NCI-H187 treated with DMSO at 0.1 percent for 48 hours (cell line): Measurements from ENCODE around the gene PCDHA1.

ENCODE experiments used
- DNase-seq: peaks from one replicate; lab custom pipeline; 2025; lab: John Stamatoyannopoulos, UW

Gene PCDHA1

DNA sequence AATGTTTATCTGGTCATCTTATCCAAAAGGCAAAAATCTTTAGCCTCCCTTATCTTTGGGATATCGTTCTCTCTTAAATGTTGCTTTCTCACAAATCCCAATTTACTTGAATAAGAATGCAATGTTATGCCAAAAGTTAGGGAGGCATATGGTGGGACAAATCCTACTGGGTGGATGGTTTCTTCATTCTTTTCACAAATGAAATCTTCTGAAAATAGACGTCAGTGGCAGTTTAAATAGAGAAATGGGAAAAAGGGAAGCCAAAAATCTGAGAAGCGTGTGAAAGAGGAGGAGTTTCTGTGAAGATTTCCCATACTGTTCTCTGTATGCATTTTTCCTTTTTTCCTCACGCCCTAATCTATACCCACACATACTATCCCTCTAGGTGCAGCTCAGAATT is 137.7 kb downstream of the PCDHA1 start:
- DNase-seq: no peak

DNA sequence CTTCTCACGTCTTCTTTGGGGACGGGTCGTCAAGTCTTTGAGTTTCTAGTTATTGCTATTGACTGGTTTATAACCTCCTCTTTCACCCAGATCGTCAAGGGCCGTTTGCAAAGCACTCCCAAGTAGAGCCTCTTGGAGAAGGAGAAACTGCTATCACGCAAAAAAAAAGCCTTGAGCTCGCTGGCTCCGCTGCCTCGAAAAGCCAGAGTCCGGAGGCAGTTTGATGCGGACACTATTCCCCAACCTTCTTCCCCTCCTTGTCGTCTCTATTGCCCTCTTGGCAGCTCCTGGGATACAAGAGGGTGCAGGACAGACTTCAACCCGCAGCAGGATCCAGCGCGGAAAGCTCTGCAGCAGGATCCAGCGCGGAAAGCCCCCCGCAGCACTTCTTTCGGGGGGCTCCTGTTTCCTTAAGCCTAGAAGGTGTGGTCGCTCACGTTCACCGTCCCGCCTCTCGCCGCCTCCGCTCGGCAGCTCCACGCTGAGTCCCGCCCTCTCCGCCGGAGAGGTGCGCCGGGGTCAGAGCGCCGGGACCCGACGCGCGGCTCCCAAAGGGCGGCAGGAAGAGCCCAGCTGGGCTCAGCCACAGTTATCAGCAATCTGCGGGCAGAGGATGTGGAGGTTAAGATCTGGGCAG is 140.0 kb downstream of the PCDHA1 start, which contains the start of gene PCDHAC1:
TSS of gene PCDHAC1 (plus strand) at position 494 of the 637 bp plus-strand sequence. CDS start 594 bp downstream, outside the sequence.
- DNase-seq: no peak

GRCh38 chr5:140926443-140927227 is 140.7 kb downstream of the PCDHA1 start:
- peak; percentile 5 for DNase-seq

GRCh38 chr5:140927228-140927573 is 141.3 kb downstream of the PCDHA1 start:
- DNase-seq: no peak

DNA sequence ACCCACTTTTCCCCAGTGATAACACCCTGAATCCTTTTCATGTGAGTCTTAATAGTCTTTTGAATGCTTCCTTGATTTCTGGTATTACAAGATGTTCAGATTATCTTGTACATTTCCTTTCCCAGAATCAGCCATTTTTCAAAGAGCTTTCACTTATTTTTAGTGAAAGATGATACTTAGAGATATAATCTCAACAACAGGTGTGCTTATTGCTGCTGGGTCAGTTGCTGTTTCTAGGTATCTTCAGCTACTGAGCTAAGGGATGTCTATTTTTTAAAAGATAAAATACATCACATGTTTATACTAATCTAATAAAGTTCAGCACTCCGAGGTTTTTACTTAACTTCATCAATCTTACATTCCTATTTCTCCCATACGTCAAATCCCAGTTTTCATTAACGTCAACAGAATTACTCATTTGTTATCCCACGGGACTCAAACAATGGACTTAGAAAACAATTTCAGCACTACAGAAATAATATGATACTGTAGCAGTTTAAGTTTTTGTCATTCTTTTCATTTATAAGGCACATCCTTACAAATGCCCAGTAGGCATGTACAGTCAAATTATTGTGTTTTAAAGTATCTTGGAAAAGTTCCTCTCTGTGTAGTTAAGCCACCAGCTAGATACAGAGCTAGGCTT is 149.1 kb downstream of the PCDHA1 start:
- no peak for DNase-seq

- DNase-seq: no peak
Observed at GRCh38 chr5:140946578-140946977, 160.6 kb downstream of the PCDHA1 start.

DNA sequence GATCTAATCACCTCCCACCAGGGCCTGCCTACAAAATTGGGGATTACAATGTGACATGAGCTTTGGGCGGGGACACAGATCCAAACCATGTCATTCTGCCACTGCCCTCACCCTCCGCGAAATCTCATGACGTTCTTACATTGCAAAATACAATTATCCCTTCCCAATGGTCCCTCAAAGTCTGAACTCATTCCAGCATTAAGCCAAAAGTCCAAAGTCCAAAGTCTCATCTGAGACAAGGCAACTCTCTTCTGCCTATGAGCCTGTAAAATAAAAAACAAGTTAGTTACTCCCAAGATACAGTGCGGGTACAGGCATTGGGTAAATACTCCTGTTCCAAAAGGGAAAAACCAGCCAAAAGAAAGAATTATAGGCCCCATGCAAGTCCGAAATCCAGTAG is 165.7 kb downstream of the PCDHA1 start:
- no peak for DNase-seq

GRCh38 chr5:140953234-140953633 is 167.3 kb downstream of the PCDHA1 start:
- no peak for DNase-seq

GRCh38 chr5:140962190-140962589 is 176.2 kb downstream of the PCDHA1 start:
- DNase-seq: no peak

DNA sequence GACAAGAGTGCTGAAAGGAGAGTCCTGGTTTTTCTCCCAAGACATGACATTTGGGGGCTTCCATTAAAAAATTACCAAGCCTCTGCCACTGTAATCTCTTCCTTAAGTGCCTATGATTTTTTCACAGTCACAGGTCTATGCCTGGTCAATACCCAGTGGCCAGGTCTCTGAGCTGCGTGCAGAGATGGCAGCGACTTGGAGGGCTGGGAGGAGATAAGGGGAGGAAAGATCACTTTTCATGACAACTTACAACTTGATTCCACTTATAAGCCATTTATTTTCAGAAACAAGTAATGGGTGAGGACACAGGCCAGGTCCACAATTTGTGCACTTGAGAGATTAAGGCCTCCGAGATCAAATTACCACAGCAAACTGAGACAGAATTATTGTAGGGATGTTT is 178.4 kb downstream of the PCDHA1 start:
- no peak for DNase-seq

DNA sequence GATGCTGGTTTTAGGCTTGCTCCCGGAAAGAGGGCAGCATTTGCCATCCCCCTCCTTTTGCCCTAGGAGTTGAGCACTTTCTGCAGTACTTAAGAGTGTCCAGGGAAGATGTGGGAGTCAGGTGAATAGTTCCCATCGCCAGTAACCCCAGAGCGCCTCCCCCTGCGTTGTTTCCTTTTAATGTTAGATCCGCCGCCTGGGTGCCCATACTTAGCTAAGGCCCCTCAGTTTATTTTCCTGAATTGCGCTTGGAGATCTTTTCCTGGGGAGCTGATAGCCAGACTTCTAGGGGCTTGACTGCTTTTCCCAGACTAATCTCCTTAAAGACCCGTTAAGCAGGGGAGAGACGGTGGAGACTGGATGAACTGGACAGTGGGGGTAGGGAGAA is 180.0 kb downstream of the PCDHA1 start:
- no peak for DNase-seq

- DNase-seq: no peak
Observed at GRCh38 chr5:140966293-140967225, 180.6 kb downstream of the PCDHA1 start, which contains the start of gene PCDHAC2. PCDHAC2 (plus strand) TSS chr5:140966476; CDS start chr5:140966767, 291 bp downstream.

DNA sequence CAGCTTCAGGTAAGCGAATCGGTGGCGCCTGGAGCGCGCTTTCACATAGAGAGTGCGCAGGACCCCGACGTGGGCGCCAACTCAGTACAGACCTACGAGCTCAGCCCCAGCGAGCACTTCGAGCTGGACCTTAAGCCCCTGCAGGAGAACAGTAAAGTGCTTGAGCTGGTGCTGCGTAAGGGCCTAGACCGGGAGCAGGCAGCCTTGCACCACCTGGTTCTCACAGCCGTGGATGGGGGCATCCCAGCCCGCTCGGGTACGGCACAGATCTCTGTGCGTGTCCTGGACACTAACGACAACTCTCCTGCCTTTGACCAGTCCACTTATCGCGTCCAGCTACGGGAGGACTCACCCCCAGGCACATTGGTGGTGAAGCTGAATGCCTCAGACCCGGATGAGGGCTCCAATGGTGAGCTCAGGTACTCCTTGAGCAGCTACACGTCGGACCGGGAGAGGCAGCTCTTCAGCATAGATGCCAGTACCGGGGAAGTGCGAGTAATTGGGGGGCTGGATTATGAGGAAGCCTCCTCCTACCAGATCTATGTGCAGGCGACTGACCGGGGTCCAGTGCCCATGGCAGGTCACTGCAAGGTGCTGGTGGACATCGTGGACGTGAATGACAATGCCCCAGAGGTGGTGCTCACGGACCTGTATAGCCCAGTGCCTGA is 181.4 kb downstream of the PCDHA1 start:
- no peak for DNase-seq

DNA sequence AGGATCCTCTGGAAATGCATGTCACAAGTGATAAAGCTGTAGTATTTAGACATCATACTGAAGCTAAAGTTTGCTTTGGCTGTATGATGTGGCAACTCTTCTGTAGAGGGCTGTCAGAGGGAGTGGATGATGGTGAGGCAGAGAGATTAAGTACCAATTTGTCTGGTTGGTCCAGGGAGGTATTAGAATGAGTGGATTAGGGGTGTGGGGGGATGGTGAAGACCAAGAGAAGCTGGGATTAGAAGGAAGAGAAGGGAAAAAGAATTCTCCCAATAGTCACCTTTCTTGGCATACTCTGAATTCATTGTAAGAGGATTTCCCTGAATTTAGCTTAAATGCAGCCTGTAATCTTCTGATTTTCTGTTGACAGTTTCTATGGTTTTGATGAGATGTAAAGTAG is 183.9 kb downstream of the PCDHA1 start:
- no peak for DNase-seq

DNA sequence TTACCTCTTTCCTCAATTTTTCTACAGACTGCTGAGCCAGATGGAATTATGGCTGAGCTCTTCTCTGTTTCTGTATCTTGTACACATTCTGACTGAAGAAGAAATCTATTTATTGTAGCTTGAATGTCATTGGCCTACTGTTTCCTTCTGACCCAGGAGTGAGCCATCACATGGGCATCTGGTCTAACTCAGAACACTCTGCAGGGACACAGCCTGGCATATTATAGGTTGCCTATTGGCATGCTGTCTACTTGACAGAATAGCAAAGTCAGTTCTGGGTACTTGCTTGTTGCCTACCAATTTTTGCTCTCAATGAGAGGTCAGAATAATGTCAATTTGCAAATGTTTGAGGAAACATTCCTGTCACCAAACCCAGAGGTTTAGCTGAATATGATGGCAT is 187.6 kb downstream of the PCDHA1 start:
- no peak for DNase-seq

DNA sequence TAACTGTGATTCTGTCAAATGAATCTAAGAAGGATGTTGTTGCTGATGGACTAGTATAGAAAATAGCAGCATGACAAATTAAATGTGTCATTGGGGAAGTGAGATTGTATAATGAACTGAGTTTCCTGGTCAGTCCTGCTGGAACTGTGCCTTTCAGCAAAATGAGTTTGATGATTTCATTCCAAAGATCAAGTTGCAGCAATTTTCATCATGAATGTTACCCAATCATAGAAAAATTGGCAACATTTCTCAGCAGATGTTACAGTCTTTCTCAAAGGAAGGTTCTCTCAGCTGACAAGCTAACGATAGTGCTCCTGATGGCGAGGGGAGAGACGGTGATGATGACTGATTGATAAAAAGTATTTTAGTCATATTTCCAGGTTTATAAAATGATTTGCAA is 191.1 kb downstream of the PCDHA1 start:
- DNase-seq: no peak

- no peak for DNase-seq
Observed at GRCh38 chr5:140978260-140978659, 192.3 kb downstream of the PCDHA1 start.

- no peak for DNase-seq
Observed at GRCh38 chr5:140978983-140979382, 193.0 kb downstream of the PCDHA1 start.

- no peak for DNase-seq
Observed at GRCh38 chr5:140982083-140982716, 196.3 kb downstream of the PCDHA1 start.

- DNase-seq: no peak
Observed at GRCh38 chr5:140986117-140986521, 200.2 kb downstream of the PCDHA1 start.

DNA sequence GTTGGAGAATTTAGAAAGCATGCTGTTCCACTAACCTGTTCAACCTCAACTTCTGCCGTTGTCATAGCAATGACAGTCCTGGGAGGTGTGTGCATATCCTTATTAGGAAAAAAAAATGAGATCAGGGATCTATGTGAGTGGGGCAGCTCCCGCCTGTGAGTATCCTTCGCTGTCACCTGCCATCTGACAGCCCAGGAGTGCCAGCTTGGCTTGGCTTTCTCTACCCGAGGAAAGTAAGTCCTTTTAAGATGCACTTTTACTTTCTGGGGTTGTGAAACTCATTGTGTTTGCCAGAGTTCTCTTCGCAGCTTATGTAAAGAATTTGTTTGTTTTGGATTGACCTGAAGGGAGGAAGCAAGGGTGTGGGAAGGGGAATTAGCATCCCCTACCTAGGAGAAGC is 202.2 kb downstream of the PCDHA1 start:
- no peak for DNase-seq
